ENCODE measurements around the gene SRSF12.
"Not testable (repeated sequence)": the region's sequence is repeated elsewhere in the genome, so short reads cannot be mapped to it uniquely, and the experiment has no call there.

SRSF12 gene

GRCh38 chr6:89139509-89140346 lies 21.9 kb upstream of the SRSF12 start:
- in situ Hi-C loops (cut with HindIII; ENCODE audit: low sequenced_read_pairs) = no loop called here
- TF ChIP-seq CTCF (IDR thresholded peaks at IDR 0.05; ENCODE audit: low read depth, low read length) = no peak
- DNase-seq (ENCODE audit: low read depth, low spot score) = no peak
- H3K4me3 ChIP-seq (ENCODE audit: low read depth, low read length) = no peak overlapping the region

- no peak for TF ChIP-seq CTCF (IDR thresholded peaks at IDR 0.05; ENCODE audit: low read depth, low read length)
- in situ Hi-C loops (cut with HindIII; ENCODE audit: low sequenced_read_pairs) = no loop called here
- no peak overlapping the region for H3K4me3 ChIP-seq (ENCODE audit: low read depth, low read length)
- DNase-seq (ENCODE audit: low read depth, low spot score) = no peak
Observed at GRCh38 chr6:89138173-89138572, 20.3 kb upstream of the SRSF12 start.

GRCh38 chr6:89134723-89135122 lies 16.9 kb upstream of the SRSF12 start:
- TF ChIP-seq CTCF (IDR thresholded peaks at IDR 0.05; ENCODE audit: low read depth, low read length) = no peak
- no peak for DNase-seq (ENCODE audit: low read depth, low spot score)
- H3K4me3 ChIP-seq (ENCODE audit: low read depth, low read length) = no peak overlapping the region
- in situ Hi-C loops (cut with HindIII; ENCODE audit: low sequenced_read_pairs) = no loop called here

GRCh38 chr6:89133981-89134380 lies 16.1 kb upstream of the SRSF12 start:
- no peak for TF ChIP-seq CTCF (IDR thresholded peaks at IDR 0.05; ENCODE audit: low read depth, low read length)
- in situ Hi-C loops (cut with HindIII; ENCODE audit: low sequenced_read_pairs) = no loop called here
- H3K4me3 ChIP-seq (ENCODE audit: low read depth, low read length) = no peak overlapping the region
- no peak for DNase-seq (ENCODE audit: low read depth, low spot score)

GRCh38 chr6:89132057-89132456 lies 14.2 kb upstream of the SRSF12 start:
- no peak for DNase-seq (ENCODE audit: low read depth, low spot score)
- in situ Hi-C loops (cut with HindIII; ENCODE audit: low sequenced_read_pairs) = no loop called here
- no peak overlapping the region for H3K4me3 ChIP-seq (ENCODE audit: low read depth, low read length)
- TF ChIP-seq CTCF (IDR thresholded peaks at IDR 0.05; ENCODE audit: low read depth, low read length) = no peak

- H3K4me3 ChIP-seq (ENCODE audit: low read depth, low read length) = no peak overlapping the region
- no peak for TF ChIP-seq CTCF (IDR thresholded peaks at IDR 0.05; ENCODE audit: low read depth, low read length)
- in situ Hi-C loops (cut with HindIII; ENCODE audit: low sequenced_read_pairs) = no loop called here
- no peak for DNase-seq (ENCODE audit: low read depth, low spot score)
Observed at GRCh38 chr6:89131599-89131998, 13.7 kb upstream of the SRSF12 start.

GRCh38 chr6:89128256-89128671 lies 10.4 kb upstream of the SRSF12 start:
- DNase-seq (ENCODE audit: low read depth, low spot score); in situ Hi-C loops (cut with HindIII; ENCODE audit: low sequenced_read_pairs); H3K4me3 ChIP-seq (ENCODE audit: low read depth, low read length): not testable (repeated sequence)
